ENCODE results near the gene SASH1.

DNA sequence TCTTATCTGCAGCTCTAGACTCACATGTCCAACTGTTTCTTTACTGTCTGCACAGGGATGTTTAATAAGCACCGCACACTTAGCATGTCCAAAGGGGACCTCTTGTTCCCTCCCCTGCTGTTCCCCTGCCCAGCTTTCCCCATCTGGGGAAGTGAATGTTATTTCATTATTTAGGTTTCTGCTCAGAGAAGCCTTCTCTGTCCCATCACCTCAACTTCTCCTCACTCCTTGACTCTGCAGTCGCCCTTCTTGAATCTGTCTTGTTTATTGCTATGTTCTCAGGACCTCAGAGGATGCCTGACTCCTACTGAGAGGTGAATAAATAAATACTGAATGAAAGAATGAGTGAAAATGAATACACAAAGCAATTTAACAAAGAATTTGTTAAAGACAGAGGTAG lies 121.0 kb downstream of the SASH1 start:
- TF ChIP-seq EZH2 (IDR thresholded peaks at IDR 0.05; ENCODE audit: borderline replicate concordance, low read depth, low read length, poor library complexity, severe bottlenecking): no peak
- TF ChIP-seq, protein P1, sequence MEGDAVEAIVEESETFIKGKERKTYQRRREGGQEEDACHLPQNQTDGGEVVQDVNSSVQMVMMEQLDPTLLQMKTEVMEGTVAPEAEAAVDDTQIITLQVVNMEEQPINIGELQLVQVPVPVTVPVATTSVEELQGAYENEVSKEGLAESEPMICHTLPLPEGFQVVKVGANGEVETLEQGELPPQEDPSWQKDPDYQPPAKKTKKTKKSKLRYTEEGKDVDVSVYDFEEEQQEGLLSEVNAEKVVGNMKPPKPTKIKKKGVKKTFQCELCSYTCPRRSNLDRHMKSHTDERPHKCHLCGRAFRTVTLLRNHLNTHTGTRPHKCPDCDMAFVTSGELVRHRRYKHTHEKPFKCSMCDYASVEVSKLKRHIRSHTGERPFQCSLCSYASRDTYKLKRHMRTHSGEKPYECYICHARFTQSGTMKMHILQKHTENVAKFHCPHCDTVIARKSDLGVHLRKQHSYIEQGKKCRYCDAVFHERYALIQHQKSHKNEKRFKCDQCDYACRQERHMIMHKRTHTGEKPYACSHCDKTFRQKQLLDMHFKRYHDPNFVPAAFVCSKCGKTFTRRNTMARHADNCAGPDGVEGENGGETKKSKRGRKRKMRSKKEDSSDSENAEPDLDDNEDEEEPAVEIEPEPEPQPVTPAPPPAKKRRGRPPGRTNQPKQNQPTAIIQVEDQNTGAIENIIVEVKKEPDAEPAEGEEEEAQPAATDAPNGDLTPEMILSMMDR (conservative IDR thresholded peaks at IDR 0.05; ENCODE audit: low read depth, low read length): no peak

Measured in A673 (cell line).